Measurements from ENCODE around the gene BCKDK. TPM values are rescaled to one million over a fixed set of nuclear protein-coding genes. Genes with fewer than 3 reads are reported as not detected.

BCKDK gene
- total and polyA plus RNA-seq, 2 of the 8 experiments (the other 6 are each of a cell fraction or from before 2014, with no cell fraction given): 49.6 to 77.1 TPM

GRCh38 chr16:31114468-31114867, 6.3 kb downstream of the BCKDK start:
- H2BK12ac ChIP-seq (ENCODE audit: low read depth, low read length): no peak overlapping the region
- H2BK120ac ChIP-seq (replicated peaks; ENCODE audit: low read depth, low read length): no peak overlapping the region
- H3K4me1 ChIP-seq (replicated peaks in 1 of 4; ENCODE audit: control insufficient read depth in 3 of 4, insufficient read depth in 4 of 4, low read length in 3 of 4): peaks cover 0 to 4% (median 2%) of the 10 kb centered on the region in 4 experiments; a peak in 3 of 7 replicates
- H2AK5ac ChIP-seq (ENCODE audit: low read depth, low read length): no peak overlapping the region
- H4K20me1 ChIP-seq (replicated peaks in 1 of 2; ENCODE audit: control insufficient read depth in 1 of 2, insufficient read depth in 2 of 2, low read length in 2 of 2): peaks cover 0 to 3% of the 10 kb centered on the region in 2 experiments
- no peak overlapping the region for H3K56ac ChIP-seq (replicated peaks; ENCODE audit: insufficient read length, low read depth, low read length)
- TF ChIP-seq SP4 (IDR thresholded peaks at IDR 0.05; ENCODE audit: low read length) (no peak), ZNF274 (IDR thresholded peaks at IDR 0.05; ENCODE audit: borderline replicate concordance, extremely low read depth, low read length) (no peak), YY1 (IDR thresholded peaks at IDR 0.05; ENCODE audit: low read depth, low read length) (no peak), JUN (IDR thresholded peaks at IDR 0.05; ENCODE audit: low read depth, low read length) (no peak), TAF7 (optimal IDR thresholded peaks at IDR 0.05; ENCODE audit: borderline replicate concordance, low read depth, low read length) (no peak), NRF1 (IDR thresholded peaks at IDR 0.05; ENCODE audit: low read depth, low read length) (no peak), SP1 (IDR thresholded peaks at IDR 0.05; ENCODE audit: low read depth, low read length) (no peak), EP300 (IDR thresholded peaks at IDR 0.05; ENCODE audit: borderline replicate concordance in 1 of 2, low read depth in 2 of 2, low read length in 2 of 2) (no peak), TCF12 (IDR thresholded peaks at IDR 0.05; ENCODE audit: low read depth, low read length) (no peak), TEAD4 (IDR thresholded peaks at IDR 0.05; ENCODE audit: low read depth, low read length) (no peak), TBP (IDR thresholded peaks at IDR 0.05; ENCODE audit: low read depth, low read length) (no peak)
- H3K36me3 ChIP-seq (ENCODE audit: control insufficient read depth in 2 of 4, insufficient read depth in 4 of 4, low read length in 3 of 4): peaks cover 2 to 18% (median 12%) of the 10 kb centered on the region in 4 experiments; a peak in 5 of 8 replicates
- no peak overlapping the region for H2BK15ac ChIP-seq (ENCODE audit: low read length)
- no peak overlapping the region for H3K14ac ChIP-seq (ENCODE audit: insufficient read length)
- H2AFZ ChIP-seq (ENCODE audit: low read length): no peak overlapping the region
- no peak overlapping the region for H3K4me2 ChIP-seq (ENCODE audit: insufficient read depth in 1 of 2, low read depth in 2 of 2, low read length in 2 of 2)
- POLR2A ChIA-PET (ENCODE audit: partially characterized antibody): interaction anchor here (1.5 to 29.9 kb wide), 5 partner anchors 13 to 69 kb away, joined by 3 to 713 read pairs (median 10); partner anchors contain the start of genes PRSS36, PRSS8 and VKORC1
- no peak overlapping the region for H3K18ac ChIP-seq (ENCODE audit: extremely low read depth, low read length)
- H3K23ac ChIP-seq (ENCODE audit: insufficient read length): no peak overlapping the region
- no peak overlapping the region for H4K91ac ChIP-seq (replicated peaks; ENCODE audit: insufficient read length, low read length)
- CTCF ChIA-PET (ENCODE audit: partially characterized antibody): interaction anchor here (1.2 to 1.3 kb wide), 2 partner anchors 14 to 132 kb away, joined by 3 read pairs; no protein-coding TSS in a partner anchor
- H4K5ac ChIP-seq (ENCODE audit: insufficient read length, low read depth, low read length): no peak overlapping the region
- DNase-seq (ENCODE audit: low read depth in 1 of 2, low spot score in 2 of 2) (no peak), FAIRE-seq (no peak)
- H3K23me2 ChIP-seq (ENCODE audit: low read depth, low read length): peaks cover 6% of the 10 kb centered on the region
- H3K4me3 ChIP-seq (ENCODE audit: extremely low read depth in 1 of 4, insufficient read depth in 2 of 4, low read depth in 3 of 4, low read length in 4 of 4): no peak overlapping the region
- H3K27me3 ChIP-seq (replicated peaks in 1 of 4; ENCODE audit: control insufficient read depth in 3 of 4, extremely low read depth in 1 of 4, insufficient read depth in 3 of 4, low read length in 3 of 4): no peaks in the 10 kb centered on the region
- H3K9ac ChIP-seq (replicated peaks in 1 of 4; ENCODE audit: extremely low read depth in 1 of 4, low read depth in 3 of 4, low read length in 3 of 4): no peak overlapping the region
- H3K79me1 ChIP-seq (ENCODE audit: low read depth, low read length): peaks cover 8% of the 10 kb centered on the region
- no peak overlapping the region for H4K8ac ChIP-seq (ENCODE audit: extremely low read depth, insufficient read depth, low read length)
- H2BK5ac ChIP-seq (ENCODE audit: low read depth, low read length): no peak overlapping the region
- H3K27ac ChIP-seq (ENCODE audit: low read depth, low read length): no peak overlapping the region
- WGBS, 2 experiments (ENCODE audit: extremely low coverage in 1 of 2, insufficient coverage in 1 of 2, insufficient read length in 1 of 2, insufficient replicate concordance in 2 of 2, low coverage in 1 of 2, low lambda C conversion rate in 2 of 2, missing lambda C conversion rate in 1 of 2): 92% methylated on average over 8 of the region's 8 CpGs; no CpG with 5 or more reads in 1 of the 2 experiments
- no peaks in the 10 kb centered on the region for H3K9me3 ChIP-seq (ENCODE audit: insufficient read depth in 2 of 2, low read depth in 1 of 2, low read length in 1 of 2)
- H3K4ac ChIP-seq (replicated peaks; ENCODE audit: insufficient read length, low read depth, low read length): no peak overlapping the region
- H3K79me2 ChIP-seq (ENCODE audit: control insufficient read depth in 1 of 2, insufficient read depth in 2 of 2, low read length in 2 of 2): peaks cover 3 to 16% of the 10 kb centered on the region in 2 experiments; a peak in 3 of 4 replicates
- no peak overlapping the region for H2BK20ac ChIP-seq (ENCODE audit: low read length)
